Measurements from ENCODE around the gene COX14. TPM values are rescaled to one million over a fixed set of nuclear protein-coding genes. Genes with fewer than 3 reads are reported as not detected.

COX14 gene
- total and polyA plus RNA-seq, 4 donors = 26.7 to 172 (median 53.5) TPM

DNA sequence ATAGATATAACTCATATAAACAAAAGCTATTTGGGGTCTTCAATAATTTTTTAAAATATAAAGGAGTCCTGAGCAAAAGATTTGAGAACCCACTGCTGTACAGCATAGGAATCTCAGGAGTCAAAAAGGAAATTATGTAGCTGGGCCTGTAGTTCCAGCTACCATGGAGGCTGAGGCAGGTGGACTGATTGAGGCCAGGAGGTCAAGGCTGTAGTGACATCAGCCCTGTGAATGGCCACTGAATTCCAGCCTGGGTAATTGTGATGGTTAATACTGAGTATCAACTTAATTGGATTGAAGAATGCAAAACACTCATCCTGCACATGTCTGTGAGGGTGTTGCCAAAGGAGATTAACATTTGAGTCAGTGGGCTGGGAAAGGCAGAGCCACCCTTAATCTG, 44.6 kb downstream of the COX14 start:
- Histone ChIP-seq H3K27me3 (ENCODE audit: control insufficient read depth in 4 of 4, insufficient read depth in 4 of 4, low read length in 3 of 4) (no peaks in the 10 kb centered on the region), H3K4me1 (ENCODE audit: control insufficient read depth in 4 of 4, insufficient read depth in 4 of 4, low read length in 3 of 4) (no peaks in the 10 kb centered on the region)
- TF ChIP-seq EGR1 (IDR thresholded peaks at IDR 0.05; ENCODE audit: low read depth in 2 of 2) (no peak), SP1 (IDR thresholded peaks at IDR 0.05) (no peak), NR2F2 (IDR thresholded peaks at IDR 0.05) (no peak), JUND (IDR thresholded peaks at IDR 0.05) (no peak), FOXA1 (IDR thresholded peaks at IDR 0.05) (no peak), TAF1 (conservative IDR thresholded peaks at IDR 0.05) (no peak), HNF4G (IDR thresholded peaks at IDR 0.05) (no peak), YY1 (IDR thresholded peaks at IDR 0.05) (no peak), FOXA2 (IDR thresholded peaks at IDR 0.05) (no peak), HNF4A (conservative IDR thresholded peaks at IDR 0.05) (no peak), RXRA (IDR thresholded peaks at IDR 0.05) (no peak)
- TF ChIP-seq, protein P1, sequence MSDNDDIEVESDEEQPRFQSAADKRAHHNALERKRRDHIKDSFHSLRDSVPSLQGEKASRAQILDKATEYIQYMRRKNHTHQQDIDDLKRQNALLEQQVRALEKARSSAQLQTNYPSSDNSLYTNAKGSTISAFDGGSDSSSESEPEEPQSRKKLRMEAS (IDR thresholded peaks at IDR 0.05) = no peak
- TF ChIP-seq, protein P2, sequence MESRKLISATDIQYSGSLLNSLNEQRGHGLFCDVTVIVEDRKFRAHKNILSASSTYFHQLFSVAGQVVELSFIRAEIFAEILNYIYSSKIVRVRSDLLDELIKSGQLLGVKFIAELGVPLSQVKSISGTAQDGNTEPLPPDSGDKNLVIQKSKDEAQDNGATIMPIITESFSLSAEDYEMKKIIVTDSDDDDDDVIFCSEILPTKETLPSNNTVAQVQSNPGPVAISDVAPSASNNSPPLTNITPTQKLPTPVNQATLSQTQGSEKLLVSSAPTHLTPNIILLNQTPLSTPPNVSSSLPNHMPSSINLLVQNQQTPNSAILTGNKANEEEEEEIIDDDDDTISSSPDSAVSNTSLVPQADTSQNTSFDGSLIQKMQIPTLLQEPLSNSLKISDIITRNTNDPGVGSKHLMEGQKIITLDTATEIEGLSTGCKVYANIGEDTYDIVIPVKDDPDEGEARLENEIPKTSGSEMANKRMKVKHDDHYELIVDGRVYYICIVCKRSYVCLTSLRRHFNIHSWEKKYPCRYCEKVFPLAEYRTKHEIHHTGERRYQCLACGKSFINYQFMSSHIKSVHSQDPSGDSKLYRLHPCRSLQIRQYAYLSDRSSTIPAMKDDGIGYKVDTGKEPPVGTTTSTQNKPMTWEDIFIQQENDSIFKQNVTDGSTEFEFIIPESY (IDR thresholded peaks at IDR 0.05) = no peak

DNA sequence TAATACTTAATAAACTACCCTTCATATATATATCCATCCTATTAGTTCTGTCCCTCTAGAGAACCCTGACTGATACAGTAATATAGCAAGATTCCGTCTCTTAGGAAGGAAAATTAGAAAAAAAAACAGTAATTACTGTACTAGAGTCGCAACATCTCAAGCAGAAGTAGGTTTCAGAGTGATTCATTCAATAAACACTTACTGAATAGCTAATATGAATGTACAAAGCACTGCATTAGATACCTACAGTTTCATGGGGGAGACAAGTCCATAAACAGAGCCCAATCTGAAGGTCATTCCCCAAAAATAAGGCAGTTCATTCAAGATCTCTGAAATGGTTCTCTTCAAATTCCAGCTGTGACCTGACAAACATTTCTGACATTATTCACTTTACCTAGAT, 45.2 kb downstream of the COX14 start:
- Histone ChIP-seq H3K4me3 (ENCODE audit: low read depth in 1 of 3, low read length in 3 of 3) (no peak overlapping the region), H3K9ac (ENCODE audit: low read depth in 1 of 2, low read length in 2 of 2) (no peak overlapping the region), H3K36me3 (ENCODE audit: control insufficient read depth in 4 of 4, insufficient read depth in 3 of 4, low read depth in 1 of 4, low read length in 3 of 4) (no peaks in the 10 kb centered on the region), H3K27me3 (ENCODE audit: control insufficient read depth in 4 of 4, insufficient read depth in 4 of 4, low read length in 3 of 4) (no peaks in the 10 kb centered on the region), H3K9me3 (ENCODE audit: control insufficient read depth in 4 of 4, low read length in 3 of 4) (no peaks in the 10 kb centered on the region), H3K4me1 (ENCODE audit: control insufficient read depth in 4 of 4, insufficient read depth in 4 of 4, low read length in 3 of 4) (no peaks in the 10 kb centered on the region), H3K27ac (ENCODE audit: low read depth in 1 of 2, low read length in 2 of 2) (no peak overlapping the region)
- TF ChIP-seq HNF4G (IDR thresholded peaks at IDR 0.05) = no peak
- no peak for TF ChIP-seq TAF1 (conservative IDR thresholded peaks at IDR 0.05)
- TF ChIP-seq, protein P2 (IDR thresholded peaks at IDR 0.05) = no peak
- TF ChIP-seq, protein P3, sequence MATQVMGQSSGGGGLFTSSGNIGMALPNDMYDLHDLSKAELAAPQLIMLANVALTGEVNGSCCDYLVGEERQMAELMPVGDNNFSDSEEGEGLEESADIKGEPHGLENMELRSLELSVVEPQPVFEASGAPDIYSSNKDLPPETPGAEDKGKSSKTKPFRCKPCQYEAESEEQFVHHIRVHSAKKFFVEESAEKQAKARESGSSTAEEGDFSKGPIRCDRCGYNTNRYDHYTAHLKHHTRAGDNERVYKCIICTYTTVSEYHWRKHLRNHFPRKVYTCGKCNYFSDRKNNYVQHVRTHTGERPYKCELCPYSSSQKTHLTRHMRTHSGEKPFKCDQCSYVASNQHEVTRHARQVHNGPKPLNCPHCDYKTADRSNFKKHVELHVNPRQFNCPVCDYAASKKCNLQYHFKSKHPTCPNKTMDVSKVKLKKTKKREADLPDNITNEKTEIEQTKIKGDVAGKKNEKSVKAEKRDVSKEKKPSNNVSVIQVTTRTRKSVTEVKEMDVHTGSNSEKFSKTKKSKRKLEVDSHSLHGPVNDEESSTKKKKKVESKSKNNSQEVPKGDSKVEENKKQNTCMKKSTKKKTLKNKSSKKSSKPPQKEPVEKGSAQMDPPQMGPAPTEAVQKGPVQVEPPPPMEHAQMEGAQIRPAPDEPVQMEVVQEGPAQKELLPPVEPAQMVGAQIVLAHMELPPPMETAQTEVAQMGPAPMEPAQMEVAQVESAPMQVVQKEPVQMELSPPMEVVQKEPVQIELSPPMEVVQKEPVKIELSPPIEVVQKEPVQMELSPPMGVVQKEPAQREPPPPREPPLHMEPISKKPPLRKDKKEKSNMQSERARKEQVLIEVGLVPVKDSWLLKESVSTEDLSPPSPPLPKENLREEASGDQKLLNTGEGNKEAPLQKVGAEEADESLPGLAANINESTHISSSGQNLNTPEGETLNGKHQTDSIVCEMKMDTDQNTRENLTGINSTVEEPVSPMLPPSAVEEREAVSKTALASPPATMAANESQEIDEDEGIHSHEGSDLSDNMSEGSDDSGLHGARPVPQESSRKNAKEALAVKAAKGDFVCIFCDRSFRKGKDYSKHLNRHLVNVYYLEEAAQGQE (IDR thresholded peaks at IDR 0.05) = no peak
- DNase-seq (ENCODE audit: low spot score) = no peak
- 95% methylated on average over 2 of the region's 2 CpGs for WGBS

More for the DNA sequence above, 44.6 kb downstream of the COX14 start:
- no peak overlapping the region for H3K9ac ChIP-seq (ENCODE audit: low read depth in 1 of 2, low read length in 2 of 2)
- H3K4me3 ChIP-seq (ENCODE audit: low read depth in 1 of 3, low read length in 3 of 3) = no peak overlapping the region
- H3K27ac ChIP-seq (ENCODE audit: low read depth in 1 of 2, low read length in 2 of 2) = no peak overlapping the region
- no peaks in the 10 kb centered on the region for H3K36me3 ChIP-seq (ENCODE audit: control insufficient read depth in 4 of 4, insufficient read depth in 3 of 4, low read depth in 1 of 4, low read length in 3 of 4)
- no peaks in the 10 kb centered on the region for H3K9me3 ChIP-seq (ENCODE audit: control insufficient read depth in 4 of 4, low read length in 3 of 4)
- DNase-seq (ENCODE audit: low spot score) = no peak

All from liver (tissue), 9 donors.